GM21619 (cell line): ENCODE data around the gene BDNF.

ENCODE experiments used
- ATAC-seq: cut with Tn5 transposase; IDR thresholded peaks from one replicate; pipeline ENCODE4 v1.9.1; 2021; ENCODE audit not compliant: unreplicated experiment

BDNF gene

GRCh38 chr11:27705873-27706820 lies 5.9 kb upstream of the BDNF start:
- ATAC-seq = peak; percentile 76

- no peak for ATAC-seq
Observed at GRCh38 chr11:27703481-27703880, 3.2 kb upstream of the BDNF start.

- ATAC-seq = no peak
Observed at GRCh38 chr11:27702811-27703210, 2.6 kb upstream of the BDNF start.

GRCh38 chr11:27701355-27702105 lies 1.3 kb upstream of the BDNF start:
- no peak for ATAC-seq

GRCh38 chr11:27699926-27700350 lies 317 bp downstream of the BDNF start:
- ATAC-seq = no peak

- no peak for ATAC-seq
Observed at GRCh38 chr11:27699242-27699925, 871 bp downstream of the BDNF start.

GRCh38 chr11:27698872-27699241 lies 1.4 kb downstream of the BDNF start:
- peak; percentile 58 for ATAC-seq

- no peak for ATAC-seq
Observed at GRCh38 chr11:27697679-27698275, 2.5 kb downstream of the BDNF start.

GRCh38 chr11:27696961-27697360 lies 3.3 kb downstream of the BDNF start:
- no peak for ATAC-seq

- ATAC-seq = no peak
Observed at GRCh38 chr11:27696115-27696514, 4.1 kb downstream of the BDNF start.

GRCh38 chr11:27694992-27695391 lies 5.3 kb downstream of the BDNF start:
- no peak for ATAC-seq

- no peak for ATAC-seq
Observed at GRCh38 chr11:27693398-27693797, 6.9 kb downstream of the BDNF start.

GRCh38 chr11:27692781-27693180 lies 7.5 kb downstream of the BDNF start:
- ATAC-seq = no peak

GRCh38 chr11:27688076-27688475 lies 12.2 kb downstream of the BDNF start:
- no peak for ATAC-seq

GRCh38 chr11:27681664-27682063 lies 18.6 kb downstream of the BDNF start:
- no peak for ATAC-seq

GRCh38 chr11:27679136-27680015 lies 20.9 kb downstream of the BDNF start:
- ATAC-seq = peak; percentile 51

- ATAC-seq = no peak
Observed at GRCh38 chr11:27678242-27678641, 22.0 kb downstream of the BDNF start.

GRCh38 chr11:27677108-27677507 lies 23.1 kb downstream of the BDNF start:
- no peak for ATAC-seq

GRCh38 chr11:27673979-27674663 lies 26.1 kb downstream of the BDNF start:
- no peak for ATAC-seq
